Activated CD4-positive, CD25-positive, alpha-beta regulatory T cell treated with anti-CD3 and anti-CD28 coated beads, Interleukin-2, amount 50 U/mL, for 72 hours (primary cell): ENCODE measurements around the gene CEACAM8.
"Not testable (repeated sequence)": the region's sequence is repeated elsewhere in the genome, so short reads cannot be mapped to it uniquely, and the experiment has no call there.

Source experiments
- DNase-seq: peaks from one replicate; pipeline ENCODE4 v3.0.0; 2021

Gene CEACAM8

DNA sequence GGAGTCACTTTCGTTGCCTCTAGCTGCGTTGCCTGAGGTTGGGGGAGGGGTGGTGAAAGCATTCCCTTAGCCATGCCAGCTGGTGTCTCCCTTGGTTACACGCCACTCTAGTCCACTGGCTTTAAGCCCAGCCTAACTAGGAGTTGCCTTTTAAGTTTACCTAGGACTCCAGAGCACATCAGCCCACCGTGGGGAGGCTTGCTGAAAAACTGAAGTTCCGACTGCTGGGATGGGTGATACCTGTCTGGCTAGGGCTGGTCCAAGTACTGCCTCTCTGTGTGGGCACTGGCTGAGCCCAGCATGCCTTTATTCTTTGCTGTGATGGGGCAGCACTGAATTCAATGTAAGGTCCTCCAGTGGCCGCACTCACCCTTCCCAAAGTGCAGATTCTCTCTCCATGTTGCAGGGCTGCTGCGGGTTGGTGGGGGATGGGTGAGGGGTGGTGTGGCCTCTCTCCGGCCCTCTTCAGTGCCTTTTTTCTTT, 54.6 kb downstream of the CEACAM8 start:
- DNase-seq, result no peak

DNA sequence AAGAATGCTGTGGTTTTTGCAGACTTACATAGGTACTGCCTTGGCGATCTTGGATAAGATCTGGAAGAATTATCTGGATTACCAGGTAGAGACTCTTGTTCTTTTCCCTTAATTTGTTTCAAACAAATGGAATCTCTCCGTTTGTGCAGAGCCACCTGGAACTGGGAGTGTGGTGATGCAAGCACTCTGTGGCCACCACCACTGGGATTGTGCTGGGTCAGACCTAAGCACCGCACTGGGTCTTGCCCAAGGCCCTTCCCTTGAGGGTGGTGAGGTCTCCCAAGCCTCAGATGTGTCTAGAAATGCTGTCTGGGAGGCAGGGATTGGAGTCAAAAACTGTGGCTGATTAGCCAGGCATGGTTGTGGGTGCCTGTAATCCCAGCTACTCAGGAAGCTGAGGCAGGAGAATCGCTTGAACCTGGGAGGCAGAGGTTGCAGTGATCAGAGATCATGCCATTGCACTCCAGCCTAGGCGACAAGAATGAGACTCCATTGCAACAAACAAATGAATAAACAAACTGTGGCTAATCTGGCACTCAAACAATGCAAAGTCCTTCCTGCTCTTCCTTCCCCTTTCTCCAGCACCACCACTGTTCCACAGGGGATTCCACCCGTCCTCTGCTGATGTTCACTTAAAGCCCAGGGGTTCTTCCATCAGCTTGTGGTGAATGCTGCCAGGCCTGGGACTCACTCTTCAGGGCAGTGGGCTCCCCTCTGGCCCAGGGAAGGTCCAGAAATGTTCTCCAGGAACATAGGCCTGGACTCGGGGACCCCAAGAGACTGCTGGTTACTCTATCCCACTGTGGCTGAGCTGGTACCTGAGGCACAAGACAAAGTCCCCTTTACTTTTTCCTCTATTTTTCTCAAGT, 55.6 kb downstream of the CEACAM8 start:
- no peak for DNase-seq

DNA sequence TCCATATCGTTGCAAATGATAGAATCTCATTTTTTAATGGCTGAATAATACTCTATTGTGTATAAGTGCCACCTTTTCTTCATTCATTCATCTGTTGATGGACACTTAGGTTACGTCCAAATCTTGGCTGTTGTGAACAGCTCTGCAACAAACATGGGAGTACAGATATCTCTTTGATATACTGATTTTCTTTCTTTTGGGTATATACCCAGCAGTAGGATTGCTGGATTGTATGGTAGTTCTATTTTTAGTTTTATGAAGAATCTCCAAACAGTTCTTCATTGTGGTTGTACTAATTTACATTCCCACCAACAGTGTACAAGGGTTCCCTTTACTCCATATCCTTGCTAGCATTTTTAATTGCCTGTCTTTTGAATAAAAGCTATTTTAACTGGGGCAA, 59.4 kb downstream of the CEACAM8 start:
- DNase-seq, result not testable (repeated sequence)

DNA sequence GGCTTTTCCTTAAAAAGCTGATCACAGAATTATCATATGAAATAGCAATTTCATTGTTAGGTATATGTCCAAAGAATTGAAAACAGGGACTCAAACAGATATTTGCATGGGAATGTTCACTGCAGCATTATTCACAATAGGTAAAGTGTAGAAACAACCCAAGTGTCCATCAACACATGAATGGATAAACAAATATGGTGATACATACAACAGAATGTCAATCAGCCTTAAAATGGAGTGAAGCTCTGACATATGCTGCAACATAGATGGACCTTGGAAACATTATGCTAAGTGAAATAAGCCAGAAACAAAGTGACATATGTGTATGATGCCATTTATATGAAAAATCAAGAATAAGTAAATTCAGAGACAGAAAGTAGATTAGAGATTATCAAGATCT, 60.3 kb downstream of the CEACAM8 start:
- DNase-seq, result no peak

DNA sequence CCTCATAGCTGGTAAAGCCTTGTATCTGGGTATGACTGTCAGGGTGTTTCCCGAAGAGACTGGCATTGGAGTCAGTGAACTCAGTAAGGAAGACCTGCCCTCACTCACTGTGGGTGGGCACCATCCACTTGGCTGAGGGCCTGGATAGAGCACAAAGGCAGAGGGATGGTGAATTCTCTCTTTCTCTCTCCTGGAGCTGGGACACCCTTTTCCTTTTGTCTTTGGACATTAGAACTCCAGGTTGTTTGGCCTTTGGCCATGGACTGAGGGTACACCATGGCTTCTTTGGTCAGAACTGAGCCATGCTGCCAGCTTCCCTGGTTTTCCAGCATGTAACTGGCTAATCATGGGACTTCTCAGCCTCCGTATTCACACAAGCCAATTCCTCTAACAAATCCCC, 61.8 kb downstream of the CEACAM8 start:
- no peak for DNase-seq

DNA sequence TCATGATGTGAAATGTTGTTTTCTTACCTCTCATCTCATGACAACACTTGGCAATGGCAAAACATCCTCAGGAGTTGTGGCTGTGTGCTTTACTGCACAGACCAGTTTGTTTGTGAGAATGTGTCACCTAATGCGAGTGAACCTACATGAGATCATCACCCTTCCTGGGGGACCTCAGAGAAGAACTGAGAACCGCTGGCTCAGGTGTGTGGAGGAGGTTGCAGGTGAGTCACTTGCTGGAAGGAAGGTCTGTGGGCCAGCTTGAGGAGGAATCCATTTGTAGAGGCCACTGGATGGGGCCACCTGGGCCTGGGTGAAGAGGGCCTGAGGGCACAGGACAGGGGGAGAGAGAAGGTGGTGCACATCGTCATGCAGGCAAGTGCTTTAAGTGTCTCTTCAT, 63.4 kb downstream of the CEACAM8 start:
- no peak for DNase-seq
